GM18508 (cell line): Measurements from ENCODE around the gene RNU2-1.
"Not testable (repeated sequence)": the region's sequence is repeated elsewhere in the genome, so short reads cannot be mapped to it uniquely, and the experiment has no call there.

Experiments used
- ATAC-seq: cut with Tn5 transposase; IDR thresholded peaks from one replicate; pipeline ENCODE4 v1.9.1; 2021; ENCODE audit warnings: moderate number of reproducible peaks; ENCODE audit not compliant: insufficient read depth, unreplicated experiment

The RNU2-1 gene

DNA sequence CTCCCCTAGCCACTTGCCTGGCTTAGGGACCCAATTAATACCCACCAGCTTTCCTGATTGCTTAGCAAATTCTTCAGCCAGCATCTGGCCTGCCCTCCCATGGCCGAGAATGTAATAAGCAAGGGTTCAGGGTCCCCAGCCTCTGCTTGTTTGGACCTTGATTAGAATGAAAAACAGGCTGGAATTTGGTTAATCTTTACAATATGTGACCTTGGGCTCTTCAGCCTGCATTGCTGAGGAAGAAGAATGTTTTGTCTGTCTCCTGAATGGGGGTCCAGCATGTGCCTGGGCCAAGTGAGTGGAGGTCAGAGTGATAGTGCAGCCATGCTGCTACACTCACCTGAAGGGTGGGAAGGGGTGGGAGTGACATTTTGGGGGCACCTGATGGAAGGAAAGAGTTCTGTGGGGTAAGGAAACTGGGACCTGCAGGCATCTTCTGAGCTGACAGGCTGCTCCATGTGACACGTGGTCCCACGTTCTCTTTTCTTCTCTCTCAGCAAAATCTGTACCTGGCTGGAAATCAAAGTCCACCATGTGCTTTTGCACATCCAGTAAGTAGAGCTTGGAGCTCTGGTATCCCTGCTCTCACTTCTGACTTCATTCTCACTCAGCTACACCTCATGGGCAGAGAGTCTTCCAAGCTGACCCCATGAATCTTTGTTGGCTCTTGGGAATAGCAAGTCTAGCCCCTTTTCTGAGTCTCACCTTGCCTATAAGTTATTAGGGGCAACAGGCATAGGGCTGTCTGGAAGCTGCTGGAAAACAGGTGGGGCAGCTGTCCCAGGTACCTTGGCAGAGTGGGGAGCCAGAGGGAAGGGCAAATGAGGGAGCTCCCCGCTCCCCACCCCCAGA is 16.8 kb downstream of the RNU2-1 start:
- ATAC-seq: no peak

DNA sequence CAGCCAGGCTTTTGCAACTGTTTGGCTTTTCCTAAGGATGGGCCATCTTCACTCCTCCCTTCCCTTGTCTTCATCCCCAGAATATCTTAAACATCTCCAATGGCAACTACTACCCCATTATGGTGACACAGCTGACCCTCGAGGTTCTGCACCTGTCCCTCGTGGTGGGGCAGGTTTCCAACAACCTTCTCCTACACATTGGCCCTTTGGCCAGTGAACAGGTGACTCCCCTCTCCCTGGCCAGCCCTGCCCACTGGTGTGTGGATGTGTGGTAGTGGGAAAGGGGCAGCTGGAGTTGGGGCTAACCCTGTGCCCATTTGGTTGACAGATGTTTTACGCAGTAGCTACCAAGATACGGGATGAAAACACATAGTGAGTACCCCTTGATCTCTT is 17.4 kb downstream of the RNU2-1 start:
- ATAC-seq: no peak

DNA sequence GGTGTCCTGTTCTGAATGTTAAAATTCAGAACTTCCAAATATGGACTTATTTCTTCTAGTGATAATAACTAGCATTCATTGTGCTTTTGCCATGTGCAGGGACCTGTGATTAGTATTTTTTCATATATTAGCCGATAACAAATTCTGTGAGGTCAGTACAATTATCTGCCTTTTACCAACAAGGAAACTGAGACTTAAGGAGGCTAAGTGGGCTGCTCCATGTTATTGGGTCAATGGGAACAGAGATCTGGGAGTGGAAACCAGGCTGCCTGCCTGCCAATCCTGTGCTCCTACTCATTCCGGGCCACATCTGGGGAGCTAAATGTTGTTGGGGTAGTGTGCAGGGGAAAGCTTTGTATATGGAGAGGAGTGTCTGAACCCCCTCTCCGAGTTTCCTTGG is 18.4 kb downstream of the RNU2-1 start:
- ATAC-seq: no peak

DNA sequence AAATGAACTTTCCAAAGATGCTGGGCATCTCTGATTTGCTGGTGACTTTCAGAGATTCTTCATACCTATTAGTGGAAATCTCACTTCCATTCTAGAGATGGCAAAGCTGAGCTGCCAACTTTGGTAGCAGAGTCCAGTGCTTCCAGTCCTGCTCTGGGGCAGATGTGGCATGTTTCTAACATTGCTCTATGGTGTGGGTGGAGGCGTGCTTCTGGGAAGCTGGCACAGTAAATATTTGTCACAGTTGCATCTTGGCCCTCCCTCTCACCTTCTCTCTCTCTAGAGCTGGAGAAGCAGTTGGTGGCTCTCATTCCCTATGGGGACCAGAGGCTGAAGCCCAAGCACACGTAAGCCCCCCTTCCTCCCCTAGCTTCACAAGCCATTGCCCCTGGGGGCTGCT is 20.2 kb downstream of the RNU2-1 start:
- no peak for ATAC-seq

DNA sequence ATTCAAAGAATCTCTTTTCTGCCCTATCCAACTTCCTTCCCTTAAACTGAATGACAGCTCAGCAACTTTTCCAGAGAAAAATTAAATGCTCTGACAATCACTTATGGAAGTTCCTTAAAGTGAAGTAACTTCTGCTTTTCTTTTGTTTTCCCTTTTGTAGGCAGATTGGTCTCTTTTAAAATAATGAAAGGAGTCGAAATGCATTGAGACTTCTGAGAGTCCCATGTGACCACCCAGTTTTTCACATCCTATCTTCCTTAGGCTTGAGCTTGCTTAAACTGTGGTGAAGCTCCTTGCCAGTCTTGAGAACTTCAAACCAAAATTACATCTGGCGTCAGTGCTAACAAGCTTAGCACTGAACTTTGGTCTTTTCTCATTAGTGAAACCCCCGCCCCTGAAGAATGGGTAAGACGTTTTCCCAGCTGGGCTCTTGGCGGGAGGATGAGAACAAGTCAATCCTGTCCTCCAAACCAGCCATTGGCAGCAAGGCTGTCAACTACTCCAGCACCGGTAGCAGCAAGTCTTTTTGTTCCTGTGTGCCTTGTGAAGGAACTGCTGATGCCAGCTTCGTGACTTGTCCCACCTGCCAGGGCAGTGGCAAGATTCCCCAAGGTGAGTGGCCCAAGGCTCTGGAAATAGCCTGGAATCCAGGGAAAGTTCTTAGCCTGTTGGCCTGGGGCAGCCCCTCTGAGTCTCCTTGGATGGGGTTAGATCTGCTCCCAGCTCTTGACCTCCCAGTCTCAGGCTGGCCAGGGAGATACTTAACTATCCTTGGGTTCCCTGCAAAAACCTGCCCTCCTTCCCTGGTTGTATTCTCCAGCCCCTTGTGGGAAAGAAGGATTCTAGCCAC is 20.9 kb downstream of the RNU2-1 start:
- no peak for ATAC-seq

DNA sequence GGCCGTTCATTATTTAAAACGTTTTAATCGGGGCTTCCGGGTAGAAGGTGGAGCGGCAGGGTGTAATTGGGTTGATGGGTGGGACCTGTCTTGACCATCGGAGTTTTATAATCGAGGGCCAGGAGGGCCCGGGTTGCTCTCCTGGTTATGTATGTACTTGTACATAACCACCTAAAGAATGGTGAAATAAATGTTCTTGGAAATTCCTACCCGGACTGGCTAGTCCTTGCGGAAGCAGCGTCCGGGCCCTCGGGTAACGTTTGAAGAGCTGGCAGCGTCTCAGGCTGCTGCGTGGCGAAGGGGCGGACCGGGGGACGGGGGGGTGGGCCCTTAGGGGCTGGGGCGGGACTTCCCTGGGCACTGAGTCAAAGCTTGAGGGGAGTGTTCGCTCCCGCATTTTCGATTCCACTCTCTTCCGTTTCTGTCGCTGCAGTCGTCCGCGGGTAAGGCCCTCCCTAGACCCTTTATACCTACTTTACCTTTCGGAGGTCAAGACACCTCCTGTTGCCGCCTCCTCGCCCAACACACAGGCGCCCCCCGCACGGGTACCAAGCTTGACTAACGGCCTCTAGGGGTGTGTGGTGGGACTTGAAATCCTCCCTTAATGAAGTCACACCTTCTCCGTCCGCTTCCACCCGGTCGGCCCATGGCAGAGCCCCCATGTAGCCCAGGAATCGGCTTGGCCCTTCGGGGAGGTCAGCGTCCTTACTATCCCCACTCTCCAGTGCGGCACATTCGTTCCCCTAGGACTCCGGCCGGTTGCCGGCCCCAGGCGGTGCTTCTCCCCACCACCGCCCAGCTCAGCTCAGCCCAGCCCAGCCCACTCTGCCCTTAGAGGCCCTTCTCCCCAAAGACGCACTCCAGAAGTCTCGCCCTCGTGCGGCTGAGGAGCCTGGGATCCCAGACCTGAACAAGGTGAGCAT is 22.0 kb downstream of the RNU2-1 start, which contains the start of gene TMEM106A:
TSS of gene TMEM106A (plus strand) at position 396 of the 923 bp plus-strand sequence. CDS start 1,167 bp downstream, outside the sequence.
- ATAC-seq: no peak

DNA sequence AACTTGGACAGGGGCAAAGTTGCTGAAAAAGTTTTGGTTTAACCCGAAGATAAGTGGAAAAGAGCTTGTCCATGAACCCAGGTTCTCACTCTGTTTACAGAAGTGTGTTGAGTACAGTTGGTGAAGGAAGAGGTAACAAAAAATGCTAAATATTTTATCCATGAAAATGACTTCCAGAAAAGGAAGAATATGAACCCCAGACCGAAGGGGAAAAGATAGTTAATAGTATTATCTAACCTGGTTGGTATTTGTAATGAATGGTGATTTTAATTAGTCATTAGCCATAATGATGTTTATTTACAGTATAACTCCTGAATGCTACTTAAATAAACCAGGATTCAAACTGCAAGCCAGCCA is 22.7 kb downstream of the RNU2-1 start:
- ATAC-seq: no peak

DNA sequence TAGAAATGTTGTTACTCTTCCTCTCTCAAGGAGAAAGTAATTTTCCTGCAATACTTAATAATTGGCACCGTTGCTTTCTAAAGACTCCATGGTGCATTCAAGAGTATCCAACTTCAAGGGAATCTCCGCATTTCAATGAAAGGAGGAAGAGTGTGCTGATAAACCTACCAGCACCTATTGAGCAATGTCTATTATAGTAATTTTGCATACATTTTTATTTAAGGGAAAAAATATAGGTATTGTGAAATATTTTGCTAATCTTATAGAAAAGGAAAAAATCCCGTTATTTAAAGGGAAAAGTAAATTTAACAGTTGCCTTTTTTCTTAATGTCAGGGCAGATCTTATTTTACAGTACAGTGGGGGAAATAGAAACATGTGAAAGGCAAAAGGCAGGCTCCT is 23.2 kb downstream of the RNU2-1 start:
- no peak for ATAC-seq

DNA sequence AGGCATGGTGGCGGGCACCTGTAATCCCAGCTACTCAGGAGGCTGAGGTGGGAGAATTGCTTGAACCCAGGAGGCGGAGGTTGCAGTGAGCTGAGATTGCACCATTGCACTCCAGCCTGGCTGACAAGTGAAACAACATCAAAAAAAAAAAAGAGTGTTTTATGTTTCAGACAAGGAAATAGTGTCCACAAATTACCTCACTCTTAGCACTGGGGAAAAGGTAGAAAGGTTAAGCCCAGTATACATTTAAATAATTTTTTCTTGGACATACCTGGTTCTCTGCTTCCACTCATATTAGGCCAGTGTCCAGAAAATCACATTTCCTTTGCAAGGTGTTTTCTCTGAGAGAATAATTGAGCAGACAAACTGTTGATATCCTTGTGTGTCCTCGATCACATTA is 30.8 kb downstream of the RNU2-1 start:
- ATAC-seq: not testable (repeated sequence)

DNA sequence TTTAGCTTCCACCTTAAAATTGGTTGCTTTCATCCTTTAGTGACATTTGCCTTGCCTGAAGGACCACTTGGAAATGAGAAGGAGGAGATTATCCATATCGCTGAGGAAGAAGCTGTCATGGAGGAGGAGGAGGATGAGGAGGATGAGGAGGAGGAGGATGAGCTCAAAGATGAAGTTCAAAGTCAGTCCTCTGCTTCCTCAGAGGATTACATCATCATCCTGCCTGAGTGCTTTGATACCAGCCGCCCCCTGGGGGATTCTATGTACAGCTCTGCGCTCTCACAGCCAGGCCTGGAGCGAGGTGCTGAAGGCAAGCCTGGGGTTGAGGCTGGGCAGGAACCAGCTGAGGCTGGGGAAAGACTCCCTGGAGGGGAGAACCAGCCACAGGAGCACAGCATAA is 33.6 kb downstream of the RNU2-1 start:
- ATAC-seq: no peak

DNA sequence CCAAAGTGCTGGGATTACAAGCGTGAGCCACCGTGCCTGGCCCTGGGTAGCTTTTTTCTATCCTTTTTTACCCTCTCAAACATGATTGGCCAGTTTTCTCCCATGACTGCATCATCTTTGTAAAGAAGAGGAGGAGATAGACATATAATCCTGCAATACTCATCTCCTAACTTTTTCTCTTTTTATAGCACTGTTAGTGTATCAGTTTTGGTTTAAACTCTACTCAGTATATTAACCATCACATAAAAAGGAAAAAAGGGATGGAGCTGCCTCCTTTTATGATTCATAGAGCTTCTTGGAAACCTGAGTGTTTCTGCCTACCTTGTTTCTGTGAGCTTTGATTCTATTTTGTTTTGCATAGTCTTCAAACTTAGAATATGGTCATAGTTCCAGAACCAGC is 34.1 kb downstream of the RNU2-1 start:
- no peak for ATAC-seq

DNA sequence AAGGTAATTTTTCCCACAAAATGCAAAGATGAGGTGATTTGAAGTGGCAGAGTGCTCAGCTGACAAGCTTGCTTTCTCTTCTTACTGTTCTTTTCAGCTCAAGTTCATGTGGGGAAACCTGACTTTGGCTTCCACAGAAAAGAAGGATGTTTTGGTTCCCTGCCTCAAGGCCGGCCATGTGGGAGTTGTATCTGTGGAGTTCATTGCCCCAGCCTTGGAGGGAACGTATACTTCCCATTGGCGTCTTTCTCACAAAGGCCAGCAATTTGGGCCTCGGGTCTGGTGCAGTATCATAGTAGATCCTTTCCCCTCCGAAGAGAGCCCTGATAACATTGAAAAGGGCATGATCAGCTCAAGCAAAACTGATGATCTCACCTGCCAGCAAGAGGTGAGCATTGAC is 40.5 kb downstream of the RNU2-1 start:
- ATAC-seq: no peak

DNA sequence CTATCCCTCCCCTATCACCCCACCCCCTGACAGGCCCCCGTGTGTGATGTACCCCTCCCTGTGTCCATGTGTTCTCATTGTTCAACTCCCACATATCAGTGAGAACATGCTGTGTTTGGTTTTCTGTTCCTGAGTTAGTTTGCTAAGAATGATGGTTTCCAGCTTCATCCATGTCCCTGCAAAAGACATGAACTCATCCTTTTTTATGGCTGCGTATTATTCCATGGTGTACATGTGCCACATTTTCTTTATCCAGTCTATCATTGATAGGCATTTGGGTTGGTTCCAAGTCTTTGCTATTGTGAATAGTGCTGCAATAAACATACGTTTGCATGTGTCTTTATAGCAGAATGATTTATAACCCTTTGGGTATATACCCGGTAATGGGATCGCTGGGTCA is 47.1 kb downstream of the RNU2-1 start:
- not testable (repeated sequence) for ATAC-seq

DNA sequence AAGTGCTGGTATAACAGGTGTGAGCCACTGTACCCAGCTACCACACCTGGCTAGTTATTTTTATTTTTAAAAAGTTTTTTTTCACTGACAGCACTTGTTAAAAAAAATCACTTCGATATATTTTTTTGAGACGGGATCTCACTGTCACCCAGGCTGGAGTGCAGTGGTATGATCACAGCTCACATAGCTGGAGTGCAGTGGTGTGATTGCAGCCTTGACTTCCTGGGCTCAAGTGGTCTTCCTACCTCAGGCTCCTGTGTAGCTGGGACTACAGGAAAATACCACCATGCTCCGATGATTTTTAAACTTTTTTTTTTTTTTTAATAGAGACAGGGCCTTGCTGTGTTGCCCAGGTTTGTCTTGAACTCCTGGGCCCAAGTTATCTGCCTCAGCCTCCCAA is 49.9 kb downstream of the RNU2-1 start:
- ATAC-seq: no peak
